GM12878 (cell line): ENCODE results near the gene LKAAEAR1. TPM values are rescaled to one million over a fixed set of nuclear protein-coding genes. Genes with fewer than 3 reads are reported as not detected.

Experiments
- HCFC1 ChIP-seq: fragments of 150-350 bp; IDR thresholded peaks from 2 replicates; pipeline ENCODE4 v1.6.1; 2014; ENCODE audit warnings: low read length
- MYB ChIP-seq: fragments of 150-350 bp; IDR thresholded peaks from 2 replicates; pipeline ENCODE4 v1.6.1; 2014; ENCODE audit warnings: mild to moderate bottlenecking, low read depth, low read length, borderline replicate concordance
- NR2C1 ChIP-seq: fragments of 450-650 bp; IDR thresholded peaks from 2 replicates; pipeline ENCODE4 v1.6.1; 2017; ENCODE audit warnings: antibody characterized with exemption, mild to moderate bottlenecking, moderate library complexity
- SPI1 ChIP-seq: IDR thresholded peaks from 2 replicates; pipeline ENCODE4 v1.6.1; 2011; ENCODE audit warnings: low read depth, mild to moderate bottlenecking, low read length, moderate library complexity, borderline replicate concordance; ENCODE audit not compliant: insufficient read depth
- polyA plus RNA-seq, 11 experiments: library from polyadenylated mRNA; depleted of rRNA in 4 of 11; unstranded in 6 of 11; stranded (reverse) in 5 of 11; fragments of >200 nt; fragmentation: Nextera tagmentation in 4 of 11; fragmentation: Illumina TruSeq in 1 of 11; extraction: Ambion mirVana in 4 of 11; extraction: Trizol in 1 of 11; gene quantifications; 1 replicate in 1 of 11; 2 replicates in 10 of 11; pipeline versions ENCODE4 v1.2.1 to v1.2.3, GENCODE V29; 2011 to 2016; ENCODE audit warnings: inconsistent platforms in 2 of 11, missing spikeins in 2 of 11, low read depth in 1 of 11
- total RNA-seq, 4 experiments: library from RNA; depleted of rRNA in 3 of 4; stranded (reverse); fragments of >200 nt in 3 of 4; fragmentation: Illumina TruSeq in 1 of 4; extraction: Trizol in 1 of 4; gene quantifications; 2 replicates each; pipeline versions ENCODE4 v1.2.1 to v1.2.3, GENCODE V29; 2013 to 2021
- TF ChIP-seq, protein P1 (sequence below): fragments of 450-650 bp; IDR thresholded peaks from 2 replicates; pipeline ENCODE4 v1.6.1; 2018; ENCODE audit warnings: mild to moderate bottlenecking, low read depth, moderate library complexity; ENCODE audit not compliant: partially characterized antibody
- TF ChIP-seq, protein P2 (sequence below): fragments of 450-650 bp; formaldehyde crosslinking; IDR thresholded peaks from 2 replicates; pipeline ENCODE4 v1.4.0; 2020; ENCODE audit warnings: mild to moderate bottlenecking, moderate library complexity
- TF ChIP-seq, protein P3 (sequence below): IDR thresholded peaks from 2 replicates; pipeline ENCODE4 v1.6.1; 2012; ENCODE audit warnings: low read depth, low read length, improper control_type of control experiment

LKAAEAR1 gene
- total and polyA plus RNA-seq, 10 of the 15 experiments (the other 5 are each of a cell fraction or from before 2014, with no cell fraction given) = not detected

DNA sequence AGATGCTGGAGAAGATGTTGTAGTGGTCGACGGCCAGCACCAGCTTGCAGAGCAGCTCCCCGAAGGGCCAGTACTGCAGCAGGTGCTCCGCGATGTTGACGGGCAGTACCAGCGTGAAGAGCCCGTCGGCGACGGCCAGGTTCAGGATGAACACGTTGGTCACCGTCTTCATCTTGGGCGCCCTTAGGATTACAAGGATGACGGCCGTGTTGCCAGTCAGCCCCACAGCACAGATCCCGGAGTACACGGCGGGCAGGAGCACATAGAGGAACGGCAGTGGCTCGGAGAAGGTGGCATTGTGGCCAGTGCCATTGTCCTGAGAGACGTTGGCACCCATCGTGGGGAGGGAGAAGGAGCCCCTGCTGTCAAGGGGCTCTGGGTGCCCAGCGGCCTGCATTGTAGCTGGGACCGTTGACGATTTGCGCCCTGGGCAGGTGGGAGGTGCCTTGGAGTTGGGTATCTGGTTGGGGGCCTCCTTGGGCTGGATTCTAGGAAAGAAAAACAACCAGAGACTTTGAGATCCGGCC lies 22.3 kb upstream of the LKAAEAR1 start (continued):
- TF ChIP-seq, protein P1, sequence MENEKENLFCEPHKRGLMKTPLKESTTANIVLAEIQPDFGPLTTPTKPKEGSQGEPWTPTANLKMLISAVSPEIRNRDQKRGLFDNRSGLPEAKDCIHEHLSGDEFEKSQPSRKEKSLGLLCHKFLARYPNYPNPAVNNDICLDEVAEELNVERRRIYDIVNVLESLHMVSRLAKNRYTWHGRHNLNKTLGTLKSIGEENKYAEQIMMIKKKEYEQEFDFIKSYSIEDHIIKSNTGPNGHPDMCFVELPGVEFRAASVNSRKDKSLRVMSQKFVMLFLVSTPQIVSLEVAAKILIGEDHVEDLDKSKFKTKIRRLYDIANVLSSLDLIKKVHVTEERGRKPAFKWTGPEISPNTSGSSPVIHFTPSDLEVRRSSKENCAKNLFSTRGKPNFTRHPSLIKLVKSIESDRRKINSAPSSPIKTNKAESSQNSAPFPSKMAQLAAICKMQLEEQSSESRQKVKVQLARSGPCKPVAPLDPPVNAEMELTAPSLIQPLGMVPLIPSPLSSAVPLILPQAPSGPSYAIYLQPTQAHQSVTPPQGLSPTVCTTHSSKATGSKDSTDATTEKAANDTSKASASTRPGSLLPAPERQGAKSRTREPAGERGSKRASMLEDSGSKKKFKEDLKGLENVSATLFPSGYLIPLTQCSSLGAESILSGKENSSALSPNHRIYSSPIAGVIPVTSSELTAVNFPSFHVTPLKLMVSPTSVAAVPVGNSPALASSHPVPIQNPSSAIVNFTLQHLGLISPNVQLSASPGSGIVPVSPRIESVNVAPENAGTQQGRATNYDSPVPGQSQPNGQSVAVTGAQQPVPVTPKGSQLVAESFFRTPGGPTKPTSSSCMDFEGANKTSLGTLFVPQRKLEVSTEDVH = no peak
- TF ChIP-seq, protein P2, sequence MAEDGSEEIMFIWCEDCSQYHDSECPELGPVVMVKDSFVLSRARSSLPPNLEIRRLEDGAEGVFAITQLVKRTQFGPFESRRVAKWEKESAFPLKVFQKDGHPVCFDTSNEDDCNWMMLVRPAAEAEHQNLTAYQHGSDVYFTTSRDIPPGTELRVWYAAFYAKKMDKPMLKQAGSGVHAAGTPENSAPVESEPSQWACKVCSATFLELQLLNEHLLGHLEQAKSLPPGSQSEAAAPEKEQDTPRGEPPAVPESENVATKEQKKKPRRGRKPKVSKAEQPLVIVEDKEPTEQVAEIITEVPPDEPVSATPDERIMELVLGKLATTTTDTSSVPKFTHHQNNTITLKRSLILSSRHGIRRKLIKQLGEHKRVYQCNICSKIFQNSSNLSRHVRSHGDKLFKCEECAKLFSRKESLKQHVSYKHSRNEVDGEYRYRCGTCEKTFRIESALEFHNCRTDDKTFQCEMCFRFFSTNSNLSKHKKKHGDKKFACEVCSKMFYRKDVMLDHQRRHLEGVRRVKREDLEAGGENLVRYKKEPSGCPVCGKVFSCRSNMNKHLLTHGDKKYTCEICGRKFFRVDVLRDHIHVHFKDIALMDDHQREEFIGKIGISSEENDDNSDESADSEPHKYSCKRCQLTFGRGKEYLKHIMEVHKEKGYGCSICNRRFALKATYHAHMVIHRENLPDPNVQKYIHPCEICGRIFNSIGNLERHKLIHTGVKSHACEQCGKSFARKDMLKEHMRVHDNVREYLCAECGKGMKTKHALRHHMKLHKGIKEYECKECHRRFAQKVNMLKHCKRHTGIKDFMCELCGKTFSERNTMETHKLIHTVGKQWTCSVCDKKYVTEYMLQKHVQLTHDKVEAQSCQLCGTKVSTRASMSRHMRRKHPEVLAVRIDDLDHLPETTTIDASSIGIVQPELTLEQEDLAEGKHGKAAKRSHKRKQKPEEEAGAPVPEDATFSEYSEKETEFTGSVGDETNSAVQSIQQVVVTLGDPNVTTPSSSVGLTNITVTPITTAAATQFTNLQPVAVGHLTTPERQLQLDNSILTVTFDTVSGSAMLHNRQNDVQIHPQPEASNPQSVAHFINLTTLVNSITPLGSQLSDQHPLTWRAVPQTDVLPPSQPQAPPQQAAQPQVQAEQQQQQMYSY (CRISPR knock-in tag) = no peak
- TF ChIP-seq HCFC1 (no peak), MYB (no peak), SPI1 (no peak), NR2C1 (no peak)
- TF ChIP-seq, protein P3, sequence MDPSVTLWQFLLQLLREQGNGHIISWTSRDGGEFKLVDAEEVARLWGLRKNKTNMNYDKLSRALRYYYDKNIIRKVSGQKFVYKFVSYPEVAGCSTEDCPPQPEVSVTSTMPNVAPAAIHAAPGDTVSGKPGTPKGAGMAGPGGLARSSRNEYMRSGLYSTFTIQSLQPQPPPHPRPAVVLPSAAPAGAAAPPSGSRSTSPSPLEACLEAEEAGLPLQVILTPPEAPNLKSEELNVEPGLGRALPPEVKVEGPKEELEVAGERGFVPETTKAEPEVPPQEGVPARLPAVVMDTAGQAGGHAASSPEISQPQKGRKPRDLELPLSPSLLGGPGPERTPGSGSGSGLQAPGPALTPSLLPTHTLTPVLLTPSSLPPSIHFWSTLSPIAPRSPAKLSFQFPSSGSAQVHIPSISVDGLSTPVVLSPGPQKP = no peak
